CD14-positive monocyte (primary cell): ENCODE measurements around the gene SVIL. TPM values are rescaled to one million over a fixed set of nuclear protein-coding genes. Genes with fewer than 3 reads are reported as not detected.

Experiments used
- DNase-seq, 3 donors: peaks; one replicate each; pipeline ENCODE4 v3.0.0-alpha.2; 2011 to 2022
- H2AFZ ChIP-seq: 2 replicates; pipeline ENCODE4 v1.6.0; 2012; ENCODE audit warnings: mild to moderate bottlenecking, low read depth, low read length, inconsistent platforms; ENCODE audit not compliant: insufficient read depth, poor library complexity, severe bottlenecking
- H3K27ac ChIP-seq, 2 donors: 1 replicate in 1 of 2; 2 replicates in 1 of 2; pipeline ENCODE4 v1.5.1; 2012 to 2013; ENCODE audit warnings: low read length in 2 of 2, control low read depth in 1 of 2, inconsistent platforms in 1 of 2, low read depth in 1 of 2, mild to moderate bottlenecking in 1 of 2
- H3K27me3 ChIP-seq, 2 donors: one replicate each; pipeline versions ENCODE4 v1.6.0 to v1.6.1; 2011 to 2013; ENCODE audit warnings: low read length in 2 of 2; ENCODE audit not compliant: control insufficient read depth in 2 of 2, insufficient read depth in 2 of 2
- H3K36me3 ChIP-seq, 2 donors: replicated peaks in 1 of 2; 1 replicate in 1 of 2; 2 replicates in 1 of 2; pipeline versions ENCODE4 v1.5.1 to v1.6.1; 2012 to 2013; ENCODE audit warnings: low read length in 2 of 2, control low read depth in 1 of 2, inconsistent platforms in 1 of 2, mild to moderate bottlenecking in 1 of 2; ENCODE audit not compliant: insufficient read depth in 2 of 2, control insufficient read depth in 1 of 2
- H3K4me1 ChIP-seq, 2 donors: 1 replicate in 1 of 2; 2 replicates in 1 of 2; pipeline versions ENCODE4 v1.5.1 to v1.6.1; 2012 to 2013; ENCODE audit warnings: low read length in 2 of 2, control low read depth in 1 of 2, inconsistent platforms in 1 of 2, mild to moderate bottlenecking in 1 of 2, moderate library complexity in 1 of 2; ENCODE audit not compliant: insufficient read depth in 2 of 2, control insufficient read depth in 1 of 2
- H3K4me2 ChIP-seq: replicated peaks from 2 replicates; pipeline ENCODE3; 2012; ENCODE audit warnings: low read length, moderate library complexity, mild to moderate bottlenecking; ENCODE audit not compliant: poor library complexity, severe bottlenecking; ENCODE audit errors: extremely low read depth
- H3K4me3 ChIP-seq, 3 experiments: fragments of 200-600 bp in 1 of 3; sonication (generic) in 1 of 3; replicated peaks in 1 of 3; 1 replicate in 2 of 3; 2 replicates in 1 of 3; pipeline ENCODE4 v1.5.1; 2011 to 2013; ENCODE audit warnings: low read length in 3 of 3, mild to moderate bottlenecking in 3 of 3, control low read depth in 2 of 3, low read depth in 2 of 3, inconsistent platforms in 1 of 3, moderate library complexity in 1 of 3
- H3K79me2 ChIP-seq: 2 replicates; pipeline ENCODE4 v1.6.0; 2012; ENCODE audit warnings: mild to moderate bottlenecking, control low read depth, inconsistent platforms, low read length, moderate library complexity; ENCODE audit not compliant: insufficient read depth
- H3K9ac ChIP-seq: 2 replicates; pipeline ENCODE4 v1.6.0; 2017; ENCODE audit warnings: low read length, mild to moderate bottlenecking; ENCODE audit not compliant: insufficient read depth, poor library complexity, severe bottlenecking
- H3K9me3 ChIP-seq, 2 donors: replicated peaks in 1 of 2; 1 replicate in 1 of 2; 2 replicates in 1 of 2; pipeline versions ENCODE4 v1.5.1 to v1.6.1; 2012 to 2013; ENCODE audit warnings: low read length in 2 of 2, control low read depth in 1 of 2; ENCODE audit not compliant: control insufficient read depth in 1 of 2, insufficient read depth in 1 of 2
- H4K20me1 ChIP-seq: 2 replicates; pipeline ENCODE4 v1.6.0; 2012; ENCODE audit warnings: mild to moderate bottlenecking, low read length, control low read depth, moderate library complexity; ENCODE audit not compliant: insufficient read depth
- H3K27ac Mint-ChIP-seq, 7 donors: one replicate each; pipeline ENCODE4 v1.8.0; 2020; ENCODE audit warnings: mild to moderate bottlenecking in 7 of 7, mixed read lengths in 7 of 7, moderate library complexity in 6 of 7, inconsistent platforms in 2 of 7
- H3K27me3 Mint-ChIP-seq, 3 donors: one replicate each; pipeline ENCODE4 v1.8.0; 2021 to 2022; ENCODE audit warnings: low read depth in 3 of 3, mild to moderate bottlenecking in 3 of 3, mixed read lengths in 3 of 3, moderate library complexity in 3 of 3, inconsistent platforms in 1 of 3
- H3K36me3 Mint-ChIP-seq, 2 donors: one replicate each; pipeline ENCODE4 v1.8.0; 2020; ENCODE audit warnings: mixed read lengths in 2 of 2, inconsistent platforms in 1 of 2, mild to moderate bottlenecking in 1 of 2
- H3K4me1 Mint-ChIP-seq: one replicate; pipeline ENCODE4 v1.8.0; 2020; ENCODE audit warnings: mild to moderate bottlenecking, mixed read lengths
- H3K4me3 Mint-ChIP-seq, 2 donors: one replicate each; pipeline ENCODE4 v1.8.0; 2020; ENCODE audit warnings: mild to moderate bottlenecking in 2 of 2, mixed read lengths in 2 of 2, moderate library complexity in 1 of 2
- H3K9me3 Mint-ChIP-seq, 7 donors: one replicate each; pipeline ENCODE4 v1.8.0; 2020 to 2022; ENCODE audit warnings: mixed read lengths in 7 of 7, mild to moderate bottlenecking in 6 of 7, moderate library complexity in 6 of 7, inconsistent platforms in 2 of 7
- WGBS: methylation state at CpG from one replicate; pipeline ENCODE4 v1.1.5; 2013; ENCODE audit warnings: missing lambda C conversion rate; ENCODE audit not compliant: insufficient coverage; 5-methylcytosine and 5-hydroxymethylcytosine counted together
- intact Hi-C, 2 donors: fragments of 100-400 bp; cut with micrococcal nuclease; formaldehyde crosslinking; loops; one replicate each; pipeline versions ENCODE4 v1.15.0 to v1.15.1; 2023
- polyA plus RNA-seq, 3 donors: library from polyadenylated mRNA; depleted of rRNA in 1 of 3; unstranded in 2 of 3; stranded (reverse) in 1 of 3; fragments of 300-500 nt in 2 of 3; fragments of >200 nt in 1 of 3; fragmentation: Illumina TruSeq in 2 of 3; gene quantifications; 1 replicate in 2 of 3; 2 replicates in 1 of 3; pipeline ENCODE4 v1.2.3, GENCODE V29; 2012 to 2021
- TF ChIP-seq, protein P1 (sequence below): fragments of 200-600 bp; IDR thresholded peaks from one replicate; pipeline ENCODE4 v1.8.0; 2022; ENCODE audit warnings: antibody characterized with exemption, mild to moderate bottlenecking

SVIL gene
- polyA plus RNA-seq, 3 donors = 2.1 to 14.3 (median 5.8) TPM

DNA sequence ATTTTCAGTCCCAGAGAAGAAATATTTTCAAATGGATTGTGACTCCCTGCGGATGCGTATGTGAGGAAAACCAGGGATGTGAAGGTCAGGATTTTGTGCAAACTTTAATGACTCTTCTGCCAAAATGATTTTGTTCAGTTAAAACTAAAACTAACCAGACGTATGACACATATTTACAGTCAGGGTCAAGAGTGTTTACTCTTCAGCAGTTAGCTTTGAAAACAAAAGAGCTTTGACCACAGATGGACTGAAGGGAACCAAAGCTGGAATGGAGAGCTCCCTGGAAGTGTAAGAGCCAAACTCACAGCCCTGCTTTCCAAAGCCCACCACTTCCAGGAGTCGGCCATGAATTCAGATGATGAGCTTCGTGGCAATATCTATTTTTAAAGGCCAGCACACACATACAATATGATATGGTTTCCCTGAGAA, 15.5 kb downstream of the SVIL start:
- Histone ChIP-seq H3K4me2 (no peak overlapping the region), H3K36me3 (no peaks in the 10 kb centered on the region), H3K9ac (no peak overlapping the region), H4K20me1 (peaks cover 46% of the 10 kb centered on the region), H3K4me1 (peaks cover 3 to 12% of the 10 kb centered on the region in 2 donors), H3K27me3 (no peaks in the 10 kb centered on the region), H2AFZ (no peak overlapping the region), H3K9me3 (no peaks in the 10 kb centered on the region), H3K79me2 (peaks cover 47% of the 10 kb centered on the region), H3K4me3 (no peak overlapping the region), H3K27ac (no peak overlapping the region)
- DNase-seq = no peak
- intact Hi-C loops = no loop called here
- H3K4me3 Mint-ChIP-seq = no peak overlapping the region
- H3K27ac Mint-ChIP-seq = peak overlapping the region in 1 of 7 donors; percentile 35
- TF ChIP-seq, protein P1, sequence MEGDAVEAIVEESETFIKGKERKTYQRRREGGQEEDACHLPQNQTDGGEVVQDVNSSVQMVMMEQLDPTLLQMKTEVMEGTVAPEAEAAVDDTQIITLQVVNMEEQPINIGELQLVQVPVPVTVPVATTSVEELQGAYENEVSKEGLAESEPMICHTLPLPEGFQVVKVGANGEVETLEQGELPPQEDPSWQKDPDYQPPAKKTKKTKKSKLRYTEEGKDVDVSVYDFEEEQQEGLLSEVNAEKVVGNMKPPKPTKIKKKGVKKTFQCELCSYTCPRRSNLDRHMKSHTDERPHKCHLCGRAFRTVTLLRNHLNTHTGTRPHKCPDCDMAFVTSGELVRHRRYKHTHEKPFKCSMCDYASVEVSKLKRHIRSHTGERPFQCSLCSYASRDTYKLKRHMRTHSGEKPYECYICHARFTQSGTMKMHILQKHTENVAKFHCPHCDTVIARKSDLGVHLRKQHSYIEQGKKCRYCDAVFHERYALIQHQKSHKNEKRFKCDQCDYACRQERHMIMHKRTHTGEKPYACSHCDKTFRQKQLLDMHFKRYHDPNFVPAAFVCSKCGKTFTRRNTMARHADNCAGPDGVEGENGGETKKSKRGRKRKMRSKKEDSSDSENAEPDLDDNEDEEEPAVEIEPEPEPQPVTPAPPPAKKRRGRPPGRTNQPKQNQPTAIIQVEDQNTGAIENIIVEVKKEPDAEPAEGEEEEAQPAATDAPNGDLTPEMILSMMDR = no peak
- H3K27me3 Mint-ChIP-seq = peaks cover 0 to 2% (median 0%) of the 10 kb centered on the region in 3 donors
- WGBS = 100% methylated on average over 2 of the region's 5 CpGs
- peaks cover 19% of the 10 kb centered on the region for H3K4me1 Mint-ChIP-seq
- peaks cover 7 to 17% of the 10 kb centered on the region in 2 donors for H3K36me3 Mint-ChIP-seq
- H3K9me3 Mint-ChIP-seq = peaks cover 0 to 5% (median 0%) of the 10 kb centered on the region in 7 donors

DNA sequence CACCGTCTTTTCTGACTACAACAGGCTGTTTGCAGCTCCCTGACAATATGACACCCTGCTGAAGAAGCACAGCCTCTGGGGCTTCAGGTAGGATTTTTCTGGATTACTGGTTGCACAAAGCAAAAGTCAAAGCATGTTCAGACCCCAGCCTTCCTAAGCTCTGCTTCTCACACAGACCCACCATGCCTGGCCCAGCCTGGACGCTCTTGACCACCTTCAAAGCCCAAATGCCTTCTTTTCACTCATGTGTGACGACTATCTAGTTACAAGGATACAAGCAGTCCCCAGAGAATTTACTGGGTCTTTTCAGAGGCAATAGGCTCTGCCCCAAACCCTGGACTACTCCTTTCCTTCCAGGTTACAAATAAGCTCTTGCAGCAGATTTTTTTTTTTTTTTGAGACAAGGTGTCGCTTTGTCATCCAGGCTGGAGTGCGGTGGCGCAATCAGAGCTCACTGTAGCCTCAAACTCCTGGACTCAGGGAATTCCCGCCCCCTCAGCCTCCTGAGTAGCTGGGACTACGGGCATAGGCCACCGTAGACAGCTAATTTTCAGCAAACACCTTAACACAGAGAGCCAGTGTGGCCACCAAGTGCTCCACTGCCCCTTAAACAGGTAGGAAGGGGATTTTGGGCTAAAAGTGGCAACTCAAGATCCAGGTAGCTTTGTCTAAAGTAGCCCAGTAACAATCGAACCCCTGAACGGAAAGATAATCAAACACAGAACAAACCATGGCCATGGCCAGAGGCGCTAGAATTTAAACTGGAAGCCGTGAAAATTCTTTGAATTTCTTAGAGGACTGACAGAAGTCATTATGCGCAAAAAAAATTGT, 16.2 kb downstream of the SVIL start:
- Histone ChIP-seq H3K27ac (no peak overlapping the region), H3K27me3 (no peaks in the 10 kb centered on the region), H3K9me3 (no peaks in the 10 kb centered on the region), H3K79me2 (peaks cover 47% of the 10 kb centered on the region), H3K36me3 (no peaks in the 10 kb centered on the region), H3K4me1 (peaks cover 0 to 5% of the 10 kb centered on the region in 2 donors), H3K9ac (no peak overlapping the region), H3K4me2 (no peak overlapping the region), H4K20me1 (peaks cover 45% of the 10 kb centered on the region), H3K4me3 (no peak overlapping the region), H2AFZ (no peak overlapping the region)
- Mint-ChIP-seq H3K9me3 (peaks cover 0 to 5% (median 0%) of the 10 kb centered on the region in 7 donors), H3K4me1 (peaks cover 13% of the 10 kb centered on the region), H3K36me3 (peaks cover 9 to 18% of the 10 kb centered on the region in 2 donors), H3K27ac (peak overlapping the region in 1 of 7 donors; percentile 25), H3K27me3 (peaks cover 0 to 2% (median 0%) of the 10 kb centered on the region in 3 donors), H3K4me3 (no peak overlapping the region)
- intact Hi-C loops = no loop called here
- WGBS = 90% methylated on average over 2 of the region's 14 CpGs
- DNase-seq = peak in 1 of 3 donors; percentile 48
- TF ChIP-seq, protein P1 = no peak
